Activated CD8-positive, alpha-beta memory T cell treated with anti-CD3 and anti-CD28 coated beads for 48 hours (primary cell): ENCODE data around the gene OPCML.

ENCODE experiments used
- DNase-seq, 3 experiments: peaks; one replicate each; pipeline ENCODE4 v3.0.0-alpha.2; 2020; ENCODE audit warnings: low read depth in 2 of 3, low spot score in 2 of 3

The OPCML gene

DNA sequence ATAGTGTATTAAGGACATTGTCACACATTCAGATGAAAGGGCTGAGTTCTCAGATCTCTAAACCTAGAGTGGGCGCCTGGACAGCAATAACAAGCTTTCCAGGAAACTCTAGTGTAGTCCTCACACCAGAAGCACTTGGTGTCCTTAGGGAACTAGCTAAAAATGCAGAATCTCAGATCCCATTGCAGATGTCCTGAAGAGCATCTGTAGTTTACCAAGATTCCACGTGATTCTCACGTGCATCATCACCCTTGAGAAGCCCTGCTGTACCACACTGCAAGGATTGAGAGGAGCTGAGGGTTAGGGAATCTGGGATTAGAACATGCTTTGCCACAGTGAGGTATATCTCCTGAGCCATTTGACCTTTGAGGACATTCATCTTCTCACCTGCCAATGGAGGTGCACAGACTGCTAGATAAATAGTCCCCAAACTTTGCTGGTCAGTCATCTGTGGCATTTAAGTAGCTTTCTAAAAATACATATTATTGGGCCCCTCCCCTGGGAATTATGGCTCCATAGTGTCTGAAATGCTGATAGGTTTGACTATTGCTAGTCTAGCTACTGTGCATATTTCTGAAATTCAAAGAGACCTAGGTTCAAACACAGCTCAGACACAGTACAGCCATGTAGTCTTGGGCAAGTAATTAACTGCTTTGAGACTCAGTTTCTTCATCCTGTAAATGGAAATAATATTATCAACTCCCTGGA lies 1068.9 kb downstream of the OPCML start:
- DNase-seq, result no peak

DNA sequence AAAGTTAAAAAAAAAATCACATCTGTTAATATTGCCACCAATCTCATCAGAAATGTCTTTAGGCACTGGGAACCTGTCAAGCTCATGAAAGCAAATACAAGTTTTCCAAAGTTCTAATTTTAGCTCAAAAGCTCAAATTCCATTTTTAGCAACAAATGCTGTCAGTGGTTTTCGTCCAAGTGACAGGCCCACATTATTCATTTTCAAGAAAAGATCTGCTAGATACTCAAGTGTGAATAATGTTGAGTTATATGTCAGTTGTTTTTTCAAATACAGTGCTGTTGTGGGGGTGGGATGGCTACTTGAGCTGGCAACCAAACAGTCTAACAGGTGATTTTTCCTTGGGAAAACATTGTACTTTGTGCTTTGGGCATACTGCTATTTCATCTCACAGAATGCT lies 1072.6 kb downstream of the OPCML start:
- DNase-seq, result no peak

DNA sequence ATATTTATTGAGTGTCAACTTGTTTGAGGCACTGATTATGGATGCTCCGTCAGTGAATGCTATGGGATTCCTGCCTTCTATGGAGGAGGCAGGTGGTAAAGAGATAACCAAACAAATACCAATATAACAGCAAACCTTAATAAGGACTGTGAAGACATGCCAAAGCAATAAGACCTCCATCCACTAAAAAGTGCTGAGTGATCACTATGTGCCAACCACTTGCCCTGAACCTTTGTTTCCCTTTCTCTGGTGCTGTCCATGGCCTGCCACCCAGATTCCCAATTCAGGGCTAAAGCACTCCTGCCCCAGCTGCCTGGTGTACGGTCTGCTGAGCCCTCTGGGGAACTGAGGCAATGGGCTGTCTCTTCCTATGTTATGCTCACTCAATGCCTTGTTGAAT lies 1074.9 kb downstream of the OPCML start:
- DNase-seq, result no peak

- DNase-seq, result no peak
Measured at GRCh38 chr11:132456751-132457328, 1075.5 kb downstream of the OPCML start.

- DNase-seq, result no peak
Measured at GRCh38 chr11:132455044-132455443, 1077.3 kb downstream of the OPCML start.

- no peak for DNase-seq
Measured at GRCh38 chr11:132453406-132453805, 1078.9 kb downstream of the OPCML start.

DNA sequence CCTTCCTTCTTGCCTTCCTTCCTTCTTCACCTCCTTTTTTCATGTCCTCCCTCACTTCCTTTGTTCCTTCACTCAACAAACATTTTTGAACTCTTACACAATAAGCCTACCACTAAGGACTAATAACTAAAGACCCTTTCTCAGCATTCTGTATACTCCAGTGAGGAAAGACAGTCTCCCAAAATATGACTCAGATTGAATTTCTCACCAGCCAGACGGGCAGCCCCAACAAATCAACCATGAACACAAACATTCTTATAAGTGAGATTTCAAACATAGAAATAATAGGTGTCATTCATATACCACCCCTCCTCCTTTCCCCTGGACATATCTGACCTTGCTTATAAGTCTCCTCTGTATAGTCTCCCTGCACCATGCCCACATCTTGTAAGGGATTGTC lies 1079.7 kb downstream of the OPCML start:
- no peak for DNase-seq

GRCh38 chr11:132451942-132452601 lies 1080.2 kb downstream of the OPCML start:
- DNase-seq, result no peak

DNA sequence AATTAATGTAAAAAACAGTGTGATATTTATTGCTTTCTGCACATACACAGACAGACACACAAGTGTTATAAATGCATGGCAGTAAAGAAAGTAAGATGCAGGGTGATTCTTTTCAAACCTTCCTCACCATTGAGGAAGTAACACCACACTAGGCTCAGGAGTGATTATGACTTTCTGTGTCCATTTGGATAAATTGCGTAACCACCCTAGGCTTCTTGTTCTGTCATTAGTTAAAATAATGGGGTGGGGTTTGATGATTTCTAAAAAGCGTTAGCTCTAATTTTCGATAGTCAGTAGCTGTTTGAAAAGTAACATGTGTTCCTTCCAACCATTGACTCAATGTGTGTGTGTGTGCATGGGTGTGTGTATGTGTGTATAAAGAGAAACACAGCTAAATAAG lies 1081.7 kb downstream of the OPCML start:
- no peak for DNase-seq

- DNase-seq, result no peak
Measured at GRCh38 chr11:132448334-132448995, 1083.8 kb downstream of the OPCML start.

DNA sequence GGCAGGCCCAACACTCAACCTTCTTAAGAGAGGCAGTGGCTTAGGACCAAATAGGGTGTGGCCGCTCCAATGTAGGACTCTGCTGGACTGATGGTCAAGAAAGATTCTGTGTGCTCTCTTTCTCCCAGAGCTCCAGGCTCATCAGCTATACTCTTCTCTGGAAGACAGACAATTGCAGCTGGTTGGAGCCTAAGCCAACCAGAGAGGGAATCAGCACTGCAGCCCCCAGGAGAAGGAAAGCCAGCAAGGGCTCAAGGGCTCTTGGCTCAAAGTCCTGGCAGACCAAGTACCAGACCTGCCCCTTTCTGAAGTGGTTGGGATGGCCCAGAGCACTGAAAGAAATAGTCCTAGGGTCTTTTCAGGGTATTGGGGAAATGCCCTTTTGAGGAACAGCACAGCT lies 1084.5 kb downstream of the OPCML start:
- no peak for DNase-seq

DNA sequence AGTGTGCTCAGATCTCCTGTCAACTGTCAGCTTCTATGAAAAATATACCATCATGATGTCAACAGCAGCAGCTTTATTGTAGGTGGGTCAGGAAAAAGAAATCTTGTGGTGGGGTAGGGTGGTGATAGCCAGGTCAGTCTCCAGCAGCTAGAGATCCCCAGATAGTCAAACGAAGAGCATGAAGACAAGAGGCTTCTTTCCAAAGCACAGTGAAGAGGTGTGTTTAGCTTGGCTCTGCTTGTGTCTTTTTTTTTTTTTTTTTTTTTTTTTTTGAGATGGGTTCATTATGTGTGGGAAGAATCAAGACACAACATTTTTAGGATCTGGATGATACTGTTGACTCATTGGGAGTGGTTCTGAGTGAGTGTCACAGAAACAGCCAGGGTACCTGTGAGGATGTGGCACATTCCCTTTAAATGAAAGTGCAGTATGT lies 1086.4 kb downstream of the OPCML start:
- no peak for DNase-seq

DNA sequence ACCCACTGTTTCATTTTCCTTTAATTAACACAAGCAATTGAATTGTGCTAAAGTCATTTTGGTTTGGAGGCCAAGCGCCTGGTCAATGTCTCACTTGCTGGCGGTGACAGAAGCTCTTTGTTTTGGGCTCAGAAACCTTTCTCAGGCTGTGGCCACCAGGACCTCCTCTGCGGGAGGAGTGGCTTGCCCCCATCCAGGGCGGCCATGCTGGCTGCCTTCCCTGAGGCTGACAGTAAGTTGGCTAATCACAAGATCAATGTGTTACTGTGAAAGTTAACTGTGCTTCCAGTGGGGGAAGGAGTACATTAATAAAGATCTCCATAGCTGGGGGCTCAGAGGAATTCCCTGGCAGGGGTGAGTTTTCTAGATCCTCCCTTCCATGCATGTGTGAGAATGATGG lies 1087.4 kb downstream of the OPCML start:
- DNase-seq, result no peak

- DNase-seq, result no peak
Measured at GRCh38 chr11:132439711-132440255, 1092.5 kb downstream of the OPCML start.

- no peak for DNase-seq
Measured at GRCh38 chr11:132438418-132438817, 1093.9 kb downstream of the OPCML start.

- no peak for DNase-seq
Measured at GRCh38 chr11:132430429-132431062, 1101.8 kb downstream of the OPCML start.

- no peak for DNase-seq
Measured at GRCh38 chr11:132429685-132430084, 1102.6 kb downstream of the OPCML start.

DNA sequence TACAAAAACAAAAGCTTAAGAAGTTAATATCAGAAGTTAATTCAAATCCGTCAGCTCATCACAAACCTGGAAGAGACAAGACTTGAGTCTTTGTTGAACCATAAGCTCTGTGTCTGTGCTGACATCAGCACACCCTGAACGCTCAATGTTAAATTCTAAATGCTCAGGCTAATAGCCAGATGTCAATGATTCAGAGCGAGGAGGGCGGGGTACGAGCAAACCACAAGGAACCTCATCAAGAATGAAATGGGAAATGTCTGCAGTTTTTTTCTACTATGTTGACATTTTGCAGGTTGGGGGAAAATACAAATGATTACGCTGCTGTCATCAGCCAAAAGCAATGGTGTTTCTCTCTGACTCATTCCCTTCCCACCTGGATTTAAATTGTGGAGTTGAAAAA lies 1104.7 kb downstream of the OPCML start:
- no peak for DNase-seq

DNA sequence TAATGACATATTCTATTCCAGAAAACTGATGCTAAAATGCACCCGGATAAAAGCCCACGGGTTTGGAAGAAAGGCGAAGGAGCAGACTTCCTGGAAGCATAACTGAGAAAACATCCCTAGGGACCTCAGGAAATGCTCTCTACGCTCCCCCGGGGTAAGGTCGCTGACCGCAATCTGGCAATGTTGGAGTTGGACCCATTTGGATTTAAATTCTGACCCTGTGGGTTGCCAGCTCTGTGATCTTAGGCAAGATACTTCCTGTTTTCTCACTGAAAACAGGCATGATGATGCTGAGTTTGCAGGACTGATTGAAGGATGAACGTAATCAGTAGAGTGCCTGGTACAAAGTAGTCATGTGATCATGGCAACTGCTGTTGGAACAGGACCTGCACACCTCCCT lies 1107.9 kb downstream of the OPCML start:
- DNase-seq, result no peak

- no peak for DNase-seq
Measured at GRCh38 chr11:132423266-132423665, 1109.0 kb downstream of the OPCML start.

DNA sequence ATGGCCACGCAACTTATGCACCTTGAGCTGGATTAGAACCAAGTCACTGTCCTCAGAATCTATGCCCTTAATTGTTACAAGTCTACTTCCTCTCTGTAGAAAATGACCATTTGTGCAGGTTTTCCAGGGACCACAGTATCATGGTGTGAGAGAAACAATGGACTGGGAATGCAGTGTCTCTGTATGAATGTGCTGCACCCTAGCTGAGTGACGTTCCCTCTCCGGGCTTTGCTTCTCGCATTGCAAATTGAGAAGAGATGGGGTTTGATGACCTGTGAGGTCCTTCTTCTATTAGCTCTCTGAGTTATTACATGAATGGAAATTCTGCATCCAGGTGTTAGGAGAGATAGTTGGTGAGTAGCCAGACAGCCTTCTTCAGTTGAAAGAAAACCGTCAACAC lies 1109.6 kb downstream of the OPCML start:
- no peak for DNase-seq
